ENCODE data around the gene PHGDH. TPM values are rescaled to one million over a fixed set of nuclear protein-coding genes. Genes with fewer than 3 reads are reported as not detected.
A peak's percentile ranks its signal among the peaks of the same experiment; 100 is the strongest.
"Not testable (repeated sequence)": the region's sequence is repeated elsewhere in the genome, so short reads cannot be mapped to it uniquely, and the experiment has no call there.

The PHGDH gene
- total RNA-seq, 1 donor: 184 TPM

DNA sequence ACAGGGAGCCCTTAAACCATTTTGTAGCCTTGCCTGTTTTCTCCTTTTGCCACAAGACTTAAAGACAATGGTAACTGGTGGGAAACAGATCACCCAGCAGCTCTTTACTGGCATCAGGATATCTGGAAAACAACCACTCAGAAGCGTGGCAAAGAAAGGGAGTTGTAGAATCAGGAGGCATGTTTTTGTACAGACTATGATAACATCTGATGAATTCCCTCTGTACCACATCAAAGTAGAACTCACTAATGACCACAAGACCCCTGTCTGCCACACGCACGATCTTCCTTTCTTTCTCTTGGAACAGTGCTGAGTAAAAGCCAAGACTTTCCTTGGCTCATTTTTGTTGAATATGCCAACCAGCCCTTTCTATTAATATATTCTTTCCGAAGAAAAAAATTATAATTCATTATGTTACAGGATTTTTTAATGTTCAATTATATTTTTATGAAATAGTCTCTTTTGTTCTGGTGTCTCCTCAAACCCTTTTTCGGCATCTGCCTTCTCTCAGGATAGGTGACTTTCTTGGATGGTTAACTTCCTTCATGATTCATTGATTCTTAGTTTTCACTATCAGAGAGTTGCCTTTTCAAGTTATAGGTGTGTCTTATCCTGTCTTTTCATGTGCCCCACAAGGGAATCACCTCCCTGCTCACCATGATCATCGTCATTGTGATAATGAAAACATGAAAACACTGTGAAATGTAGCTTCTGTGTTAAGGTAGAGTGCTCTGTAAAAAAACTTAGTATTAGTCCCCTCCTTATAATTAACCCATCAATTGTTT, 7.9 kb upstream of the PHGDH start:
- TF ChIP-seq, protein P1, sequence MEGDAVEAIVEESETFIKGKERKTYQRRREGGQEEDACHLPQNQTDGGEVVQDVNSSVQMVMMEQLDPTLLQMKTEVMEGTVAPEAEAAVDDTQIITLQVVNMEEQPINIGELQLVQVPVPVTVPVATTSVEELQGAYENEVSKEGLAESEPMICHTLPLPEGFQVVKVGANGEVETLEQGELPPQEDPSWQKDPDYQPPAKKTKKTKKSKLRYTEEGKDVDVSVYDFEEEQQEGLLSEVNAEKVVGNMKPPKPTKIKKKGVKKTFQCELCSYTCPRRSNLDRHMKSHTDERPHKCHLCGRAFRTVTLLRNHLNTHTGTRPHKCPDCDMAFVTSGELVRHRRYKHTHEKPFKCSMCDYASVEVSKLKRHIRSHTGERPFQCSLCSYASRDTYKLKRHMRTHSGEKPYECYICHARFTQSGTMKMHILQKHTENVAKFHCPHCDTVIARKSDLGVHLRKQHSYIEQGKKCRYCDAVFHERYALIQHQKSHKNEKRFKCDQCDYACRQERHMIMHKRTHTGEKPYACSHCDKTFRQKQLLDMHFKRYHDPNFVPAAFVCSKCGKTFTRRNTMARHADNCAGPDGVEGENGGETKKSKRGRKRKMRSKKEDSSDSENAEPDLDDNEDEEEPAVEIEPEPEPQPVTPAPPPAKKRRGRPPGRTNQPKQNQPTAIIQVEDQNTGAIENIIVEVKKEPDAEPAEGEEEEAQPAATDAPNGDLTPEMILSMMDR (IDR thresholded peaks at IDR 0.05; ENCODE audit: extremely low read depth, low read depth, low read length): no peak

DNA sequence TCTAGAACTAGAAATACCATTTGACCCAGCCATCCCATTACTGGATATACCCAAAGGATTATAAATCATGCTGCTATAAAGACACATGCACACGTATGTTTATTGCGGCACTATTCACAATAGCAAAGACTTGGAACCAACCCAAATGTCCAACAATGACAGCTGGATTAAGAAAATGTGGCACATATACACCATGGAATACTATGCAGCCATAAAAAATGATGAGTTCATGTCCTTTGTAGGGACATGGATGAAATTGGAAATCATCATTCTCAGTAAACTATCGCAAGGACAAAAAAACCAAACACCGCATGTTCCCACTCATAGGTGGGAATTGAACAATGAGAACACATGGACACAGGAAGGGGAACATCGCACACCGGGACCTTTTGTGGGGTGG, 5.1 kb upstream of the PHGDH start:
- not testable (repeated sequence) for H3K27ac ChIP-seq (ENCODE audit: low read depth, low read length); H3K4me1 ChIP-seq (ENCODE audit: insufficient read depth, low read length); H3K9me3 ChIP-seq (ENCODE audit: low read depth, low read length); H3K4me3 ChIP-seq (ENCODE audit: insufficient read depth, low read length); H3K4me2 ChIP-seq (ENCODE audit: insufficient read depth, low read length); H3K36me3 ChIP-seq (ENCODE audit: insufficient read depth, low read length); H2AFZ ChIP-seq (ENCODE audit: low read length); H4K20me1 ChIP-seq (ENCODE audit: insufficient read depth, low read length); H3K79me2 ChIP-seq (ENCODE audit: insufficient read depth, low read length); DNase-seq (ENCODE audit: insufficient read length, low spot score, missing footprints)
- peaks cover 19% of the 10 kb centered on the region for H3K27me3 ChIP-seq (ENCODE audit: insufficient read depth, low read length)

More for the DNA sequence above, 7.9 kb upstream of the PHGDH start:
- no peaks in the 10 kb centered on the region for H4K20me1 ChIP-seq (ENCODE audit: insufficient read depth, low read length)
- H3K79me2 ChIP-seq (ENCODE audit: insufficient read depth, low read length): no peaks in the 10 kb centered on the region
- peaks cover 7% of the 10 kb centered on the region for H3K9me3 ChIP-seq (ENCODE audit: low read depth, low read length)
- DNase-seq (ENCODE audit: insufficient read length, low spot score, missing footprints): no peak
- H2AFZ ChIP-seq (ENCODE audit: low read length): no peak overlapping the region
- H3K27me3 ChIP-seq (ENCODE audit: insufficient read depth, low read length): peaks cover 8% of the 10 kb centered on the region
- no peaks in the 10 kb centered on the region for H3K36me3 ChIP-seq (ENCODE audit: insufficient read depth, low read length)
- H3K4me2 ChIP-seq (ENCODE audit: insufficient read depth, low read length): no peak overlapping the region
- peaks cover 3% of the 10 kb centered on the region for H3K4me1 ChIP-seq (ENCODE audit: insufficient read depth, low read length)
- H3K4me3 ChIP-seq (ENCODE audit: insufficient read depth, low read length): no peak overlapping the region
- H3K27ac ChIP-seq (ENCODE audit: low read depth, low read length): no peak overlapping the region

DNA sequence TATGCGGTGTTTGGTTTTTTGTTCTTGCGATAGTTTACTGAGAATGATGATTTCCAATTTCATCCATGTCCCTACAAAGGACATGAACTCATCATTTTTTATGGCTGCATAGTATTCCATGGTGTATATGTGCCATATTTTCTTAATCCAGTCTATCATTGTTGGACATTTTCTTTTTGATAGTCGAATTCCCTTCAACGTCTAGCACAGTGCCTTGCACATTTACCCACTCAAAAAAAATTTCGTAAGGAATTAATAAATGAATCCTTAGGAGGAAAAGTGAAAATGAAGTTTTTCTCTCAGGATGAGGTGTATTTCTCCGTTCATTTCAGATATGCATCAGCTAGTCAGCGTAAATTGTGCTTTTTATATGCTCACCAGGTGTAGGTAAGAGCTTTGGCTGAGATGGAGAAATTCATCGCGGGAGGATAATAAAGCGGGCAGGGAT, 354 bp upstream of the PHGDH start:
- Histone ChIP-seq H3K4me1 (ENCODE audit: insufficient read depth, low read length) (peaks cover 19% of the 10 kb centered on the region), H3K4me3 (ENCODE audit: insufficient read depth, low read length) (peak overlapping the region; percentile 90), H3K27me3 (ENCODE audit: insufficient read depth, low read length) (peaks cover 19% of the 10 kb centered on the region), H3K79me2 (ENCODE audit: insufficient read depth, low read length) (peaks cover 27% of the 10 kb centered on the region), H3K4me2 (ENCODE audit: insufficient read depth, low read length) (peak overlapping the region; percentile 99)
- not testable (repeated sequence) for H3K9me3 ChIP-seq (ENCODE audit: low read depth, low read length); H3K27ac ChIP-seq (ENCODE audit: low read depth, low read length); H2AFZ ChIP-seq (ENCODE audit: low read length); DNase-seq (ENCODE audit: insufficient read length, low spot score, missing footprints); H4K20me1 ChIP-seq (ENCODE audit: insufficient read depth, low read length); H3K36me3 ChIP-seq (ENCODE audit: insufficient read depth, low read length)

DNA sequence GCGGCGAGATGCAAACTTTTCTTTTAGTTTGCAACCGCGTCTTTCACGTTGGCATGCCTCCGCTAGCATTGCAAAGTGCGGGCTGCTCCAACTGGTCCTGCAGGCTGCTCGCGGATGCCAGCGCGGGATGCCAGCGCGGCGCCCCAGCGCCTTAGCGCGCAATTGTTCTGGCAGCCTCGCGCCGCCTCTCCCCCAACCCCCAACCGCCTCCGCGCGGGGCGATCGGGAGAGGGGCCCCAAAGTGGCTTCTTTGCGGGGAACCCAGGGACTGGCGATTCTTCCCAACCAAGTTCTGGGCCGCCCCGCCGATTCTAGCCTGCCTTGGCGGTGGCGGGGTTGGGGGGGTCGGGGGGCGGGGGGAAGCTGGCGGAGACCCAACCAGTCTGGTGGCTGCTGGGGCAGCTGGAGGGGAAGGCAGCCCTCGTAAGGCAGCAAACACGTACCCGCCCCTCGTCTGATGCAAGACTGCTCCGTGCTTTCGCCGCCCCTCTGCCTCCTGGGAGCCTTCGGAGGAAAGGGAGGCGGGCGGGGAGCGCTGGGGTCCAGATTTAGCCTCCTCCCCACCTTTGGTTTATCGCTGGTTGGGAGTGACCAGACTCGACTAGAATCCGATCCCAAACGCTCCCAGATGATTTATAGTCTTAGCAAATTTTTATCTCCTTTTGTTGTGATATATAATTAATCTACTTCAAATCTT, 756 bp downstream of the PHGDH start:
- Histone ChIP-seq H3K4me1 (ENCODE audit: insufficient read depth, low read length) (peaks cover 19% of the 10 kb centered on the region), H3K4me3 (ENCODE audit: insufficient read depth, low read length) (peak overlapping the region; percentile 90), H3K9me3 (ENCODE audit: low read depth, low read length) (no peaks in the 10 kb centered on the region), H3K27ac (ENCODE audit: low read depth, low read length) (peak overlapping the region; percentile 47), H3K4me2 (ENCODE audit: insufficient read depth, low read length) (peak overlapping the region; percentile 99), H3K36me3 (ENCODE audit: insufficient read depth, low read length) (no peaks in the 10 kb centered on the region), H3K79me2 (ENCODE audit: insufficient read depth, low read length) (peaks cover 31% of the 10 kb centered on the region), H2AFZ (ENCODE audit: low read length) (peak overlapping the region; percentile 92), H4K20me1 (ENCODE audit: insufficient read depth, low read length) (no peaks in the 10 kb centered on the region), H3K27me3 (ENCODE audit: insufficient read depth, low read length) (peaks cover 19% of the 10 kb centered on the region)
- TF ChIP-seq, protein P1 (IDR thresholded peaks at IDR 0.05; ENCODE audit: extremely low read depth, low read depth, low read length): no peak
- DNase-seq (ENCODE audit: insufficient read length, low spot score, missing footprints): peak; percentile 80

All from osteoblast (primary cell).